GM20000 (cell line): ENCODE measurements around the gene PELI2.

ENCODE experiments used
- DNase-seq: peaks from one replicate; pipeline ENCODE4 v3.0.0; 2012; ENCODE audit warnings: low spot score
- CTCF ChIP-seq: IDR thresholded peaks from 2 replicates; pipeline ENCODE4 v1.5.1; 2012; ENCODE audit warnings: mild to moderate bottlenecking, control low read depth; ENCODE audit errors: extremely low read depth, missing control alignments

PELI2 gene

GRCh38 chr14:56295743-56296142 lies 177.5 kb downstream of the PELI2 start:
- TF ChIP-seq CTCF: no peak
- DNase-seq: no peak

GRCh38 chr14:56297449-56297848 lies 179.2 kb downstream of the PELI2 start:
- TF ChIP-seq CTCF: no peak
- DNase-seq: no peak

GRCh38 chr14:56299306-56299984 lies 181.2 kb downstream of the PELI2 start:
- no peak for TF ChIP-seq CTCF

GRCh38 chr14:56300495-56300894 lies 182.3 kb downstream of the PELI2 start:
- DNase-seq: no peak
- no peak for TF ChIP-seq CTCF

More at GRCh38 chr14:56299306-56299984, 181.2 kb downstream of the PELI2 start:
- no peak for DNase-seq

GRCh38 chr14:56304456-56304855 lies 186.2 kb downstream of the PELI2 start:
- no peak for DNase-seq
- TF ChIP-seq CTCF: no peak

- TF ChIP-seq CTCF: no peak
- DNase-seq: no peak
These were observed 191.0 kb downstream of the PELI2 start for GRCh38 chr14:56309198-56309597.

GRCh38 chr14:56310643-56311042 lies 192.4 kb downstream of the PELI2 start:
- TF ChIP-seq CTCF: no peak
- DNase-seq: no peak
